GM18517 (cell line): ENCODE data around the gene PDS5B.
"Not testable (repeated sequence)": the region's sequence is repeated elsewhere in the genome, so short reads cannot be mapped to it uniquely, and the experiment has no call there.

ENCODE experiments used
- ATAC-seq: cut with Tn5 transposase; IDR thresholded peaks from one replicate; pipeline ENCODE4 v1.9.1; 2021; ENCODE audit warnings: mild to moderate bottlenecking, moderate library complexity; ENCODE audit not compliant: unreplicated experiment

The PDS5B gene

GRCh38 chr13:32721131-32722034, 135.1 kb downstream of the PDS5B start:
- ATAC-seq, result not testable (repeated sequence)

- ATAC-seq, result no peak
Measured at GRCh38 chr13:32722340-32722739, 136.1 kb downstream of the PDS5B start.

- no peak for ATAC-seq
Measured at GRCh38 chr13:32723987-32724386, 137.7 kb downstream of the PDS5B start.

GRCh38 chr13:32726374-32727037, 140.3 kb downstream of the PDS5B start:
- no peak for ATAC-seq

- ATAC-seq, result no peak
Measured at GRCh38 chr13:32728327-32728726, 142.1 kb downstream of the PDS5B start.

- ATAC-seq, result not testable (repeated sequence)
Measured at GRCh38 chr13:32729097-32729496, 142.8 kb downstream of the PDS5B start.

GRCh38 chr13:32731074-32731473, 144.8 kb downstream of the PDS5B start:
- ATAC-seq, result no peak

- no peak for ATAC-seq
Measured at GRCh38 chr13:32731576-32731975, 145.3 kb downstream of the PDS5B start.

GRCh38 chr13:32733690-32734089, 147.4 kb downstream of the PDS5B start:
- no peak for ATAC-seq

GRCh38 chr13:32734511-32734910, 148.3 kb downstream of the PDS5B start:
- ATAC-seq, result no peak

GRCh38 chr13:32735859-32736258, 149.6 kb downstream of the PDS5B start:
- ATAC-seq, result no peak

GRCh38 chr13:32736648-32737047, 150.4 kb downstream of the PDS5B start:
- ATAC-seq, result no peak

GRCh38 chr13:32737111-32737571, 150.9 kb downstream of the PDS5B start:
- ATAC-seq, result peak; percentile 64

GRCh38 chr13:32737679-32738078, 151.4 kb downstream of the PDS5B start:
- ATAC-seq, result peak; percentile 42

- ATAC-seq, result no peak
Measured at GRCh38 chr13:32745509-32745908, 159.3 kb downstream of the PDS5B start.

- no peak for ATAC-seq
Measured at GRCh38 chr13:32746474-32746873, 160.2 kb downstream of the PDS5B start.

GRCh38 chr13:32748305-32748704, 162.1 kb downstream of the PDS5B start:
- no peak for ATAC-seq

- ATAC-seq, result no peak
Measured at GRCh38 chr13:32751340-32751739, 165.1 kb downstream of the PDS5B start.

GRCh38 chr13:32752311-32752710, 166.1 kb downstream of the PDS5B start:
- no peak for ATAC-seq

GRCh38 chr13:32752997-32753606, 166.8 kb downstream of the PDS5B start:
- ATAC-seq, result no peak

- ATAC-seq, result no peak
Measured at GRCh38 chr13:32754179-32754578, 167.9 kb downstream of the PDS5B start.

GRCh38 chr13:32759152-32759551, 172.9 kb downstream of the PDS5B start:
- no peak for ATAC-seq
